ENCODE data around the gene NCKAP5. TPM values are rescaled to one million over a fixed set of nuclear protein-coding genes. Genes with fewer than 3 reads are reported as not detected.

NCKAP5 gene
- total RNA-seq, 1 donor from 2014 or later = 0.59 TPM

DNA sequence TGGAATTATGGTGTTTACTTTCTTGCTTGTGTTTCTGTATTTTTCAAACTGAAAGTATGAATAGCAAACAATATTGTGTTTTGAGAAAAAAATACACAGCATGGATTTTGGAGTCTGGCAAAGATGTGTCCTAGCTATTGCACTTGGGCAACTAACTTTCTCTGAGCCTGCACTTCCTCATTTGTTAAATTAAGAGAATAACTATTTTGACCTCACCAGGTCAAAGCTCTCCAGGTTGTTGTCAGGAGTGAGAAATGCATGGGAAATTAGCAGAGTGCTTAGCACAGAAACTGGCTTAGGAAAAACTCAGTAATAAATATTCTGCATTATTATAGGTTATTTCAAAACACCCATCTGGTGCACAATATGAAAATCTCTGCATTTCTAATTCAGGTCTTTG lies 926.4 kb downstream of the NCKAP5 start:
- no peak for DNase-seq (ENCODE audit: low read depth, low spot score)

DNA sequence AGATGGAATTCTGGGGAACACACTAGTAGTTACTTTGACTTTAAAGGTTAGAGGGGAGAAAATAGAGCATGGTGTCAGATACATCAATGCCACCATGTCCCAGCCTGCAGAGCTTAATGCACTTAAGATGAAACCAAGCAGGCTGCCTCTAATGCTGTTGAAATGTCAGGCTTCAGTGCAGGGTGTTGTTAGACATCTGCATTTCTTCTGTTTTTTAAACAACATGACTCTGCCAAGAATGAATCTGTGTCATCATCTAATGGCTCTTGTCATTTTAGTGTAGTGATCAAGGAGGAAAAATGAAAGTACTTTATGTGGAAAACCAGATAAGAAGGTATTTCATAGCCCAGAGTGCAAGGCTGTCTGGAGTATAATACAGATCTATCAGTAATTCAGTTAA lies 928.1 kb downstream of the NCKAP5 start:
- no peak for DNase-seq (ENCODE audit: low read depth, low spot score)

DNA sequence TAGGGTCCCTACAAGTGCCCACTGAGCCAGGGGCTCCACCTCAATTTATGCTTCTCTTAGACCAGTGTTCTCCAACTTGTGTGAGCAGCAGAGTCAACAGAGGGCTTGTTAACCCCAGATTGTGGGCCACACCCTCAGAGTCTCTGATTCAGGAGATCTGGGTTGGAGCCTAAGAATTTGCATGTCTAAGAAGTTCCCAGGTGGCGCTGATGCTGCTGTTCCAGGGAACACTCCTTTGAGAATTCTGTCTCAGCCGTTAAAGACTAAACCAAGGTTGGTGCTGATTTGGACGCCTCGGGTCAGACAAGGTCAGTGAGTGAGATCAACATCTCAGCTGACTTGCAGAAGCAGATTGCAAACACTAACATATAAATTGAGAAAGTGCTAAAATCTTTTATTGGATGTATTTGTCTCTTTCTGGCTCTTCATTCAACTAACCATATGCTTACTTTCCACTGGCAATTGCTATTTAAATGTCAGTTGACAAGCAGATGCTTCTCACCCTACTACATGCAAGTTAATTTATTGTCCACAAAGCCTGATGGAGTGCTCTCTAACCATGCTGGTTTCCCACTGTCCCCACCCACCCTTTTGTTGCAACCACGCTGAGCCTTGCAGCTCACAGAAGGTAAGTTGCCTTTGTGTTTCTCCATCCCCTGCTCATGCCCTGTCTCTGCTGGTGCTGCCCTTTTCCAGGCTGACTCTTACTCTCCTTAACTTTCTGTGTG lies 929.8 kb downstream of the NCKAP5 start:
- no peak for DNase-seq (ENCODE audit: low read depth, low spot score)

DNA sequence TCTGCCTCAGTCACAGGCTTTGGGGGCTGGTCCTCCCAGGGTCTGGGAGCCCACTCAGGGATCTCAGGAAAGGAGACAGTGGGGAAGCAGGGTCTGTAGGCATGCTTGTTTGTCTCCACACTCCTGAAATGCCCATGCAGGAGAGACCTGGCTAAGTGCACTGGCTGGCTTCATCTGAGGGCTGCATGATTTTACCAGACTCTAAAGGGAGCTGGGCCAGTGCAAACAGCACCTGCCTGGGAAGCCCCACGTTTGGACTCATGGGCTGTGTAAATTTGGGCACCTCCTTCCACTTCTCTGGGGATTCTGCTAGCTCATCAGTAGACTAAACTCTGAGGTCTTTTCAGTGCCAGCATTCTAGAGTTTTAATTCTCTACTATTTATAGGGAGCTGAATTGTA lies 931.9 kb downstream of the NCKAP5 start:
- DNase-seq (ENCODE audit: low read depth, low spot score) = no peak

DNA sequence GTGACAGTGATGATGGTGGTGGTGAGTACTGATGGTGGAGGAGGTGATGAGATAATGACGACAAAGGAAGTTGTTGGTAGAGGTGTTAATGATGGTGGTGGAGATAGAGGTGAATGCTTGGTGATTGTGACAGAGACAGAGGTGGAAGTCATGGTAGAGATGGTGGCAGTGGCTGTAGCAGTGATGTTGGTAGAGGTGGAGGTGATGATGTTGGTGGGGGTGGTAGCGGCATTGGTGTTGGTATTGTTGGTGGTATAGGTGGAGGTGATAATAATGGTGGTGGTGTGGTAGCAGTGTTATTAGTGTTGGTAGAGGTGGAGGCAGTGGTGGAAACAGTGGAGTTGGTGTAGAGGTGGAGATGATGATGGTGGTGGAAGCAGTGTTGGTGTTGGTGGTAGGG lies 934.6 kb downstream of the NCKAP5 start:
- no peak for DNase-seq (ENCODE audit: low read depth, low spot score)

DNA sequence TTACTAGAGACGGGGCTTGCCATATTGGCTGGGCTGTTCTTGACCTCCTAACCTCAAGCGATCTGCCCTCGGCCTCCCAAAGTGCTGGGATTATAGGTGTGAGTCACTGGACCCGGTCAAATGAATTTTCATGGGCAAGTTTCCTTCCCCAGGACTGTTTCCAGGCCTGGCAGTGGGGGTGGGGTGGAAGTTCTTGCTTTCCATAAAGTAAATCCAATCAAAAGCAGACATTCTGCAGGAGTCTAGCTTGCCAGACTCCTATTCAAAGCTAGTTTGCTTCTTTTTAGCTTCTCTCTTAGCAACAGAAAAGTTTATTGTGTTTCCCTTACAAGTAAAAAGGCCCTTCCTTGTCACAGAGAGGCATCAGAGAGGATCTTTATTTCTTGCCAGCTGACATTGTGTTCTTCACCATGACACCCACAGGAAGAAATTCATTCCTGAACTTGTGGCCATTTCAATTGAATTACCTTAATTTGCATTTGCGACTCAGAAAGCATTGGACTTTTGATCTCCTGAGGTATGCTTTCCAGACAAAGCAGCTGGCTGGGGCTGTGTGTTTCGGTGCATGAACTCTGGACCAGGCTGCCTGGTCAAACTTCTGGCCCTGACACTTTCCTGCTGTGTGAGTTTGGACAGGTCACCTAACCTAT lies 936.1 kb downstream of the NCKAP5 start:
- no peak for DNase-seq (ENCODE audit: low read depth, low spot score)

DNA sequence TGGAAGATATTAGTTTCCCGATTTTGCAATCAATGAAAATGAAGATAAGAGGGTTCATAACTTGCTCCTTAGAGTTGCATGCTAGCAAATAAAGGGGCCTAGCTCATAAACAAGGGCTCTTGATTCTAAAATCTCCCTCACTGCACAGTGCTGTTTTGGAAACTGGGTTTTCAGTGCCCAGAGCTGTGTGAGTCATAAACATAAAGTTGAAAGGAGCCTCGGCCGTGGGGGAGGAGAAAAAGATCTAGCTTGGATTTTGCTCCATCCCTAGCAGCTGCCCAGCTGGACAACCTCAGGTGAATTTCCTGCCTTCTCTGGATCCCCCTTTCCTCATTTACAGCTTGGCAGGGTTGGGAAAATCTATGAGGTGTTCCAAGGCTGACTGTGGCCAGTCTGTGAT lies 940.7 kb downstream of the NCKAP5 start:
- no peak for DNase-seq (ENCODE audit: low read depth, low spot score)

DNA sequence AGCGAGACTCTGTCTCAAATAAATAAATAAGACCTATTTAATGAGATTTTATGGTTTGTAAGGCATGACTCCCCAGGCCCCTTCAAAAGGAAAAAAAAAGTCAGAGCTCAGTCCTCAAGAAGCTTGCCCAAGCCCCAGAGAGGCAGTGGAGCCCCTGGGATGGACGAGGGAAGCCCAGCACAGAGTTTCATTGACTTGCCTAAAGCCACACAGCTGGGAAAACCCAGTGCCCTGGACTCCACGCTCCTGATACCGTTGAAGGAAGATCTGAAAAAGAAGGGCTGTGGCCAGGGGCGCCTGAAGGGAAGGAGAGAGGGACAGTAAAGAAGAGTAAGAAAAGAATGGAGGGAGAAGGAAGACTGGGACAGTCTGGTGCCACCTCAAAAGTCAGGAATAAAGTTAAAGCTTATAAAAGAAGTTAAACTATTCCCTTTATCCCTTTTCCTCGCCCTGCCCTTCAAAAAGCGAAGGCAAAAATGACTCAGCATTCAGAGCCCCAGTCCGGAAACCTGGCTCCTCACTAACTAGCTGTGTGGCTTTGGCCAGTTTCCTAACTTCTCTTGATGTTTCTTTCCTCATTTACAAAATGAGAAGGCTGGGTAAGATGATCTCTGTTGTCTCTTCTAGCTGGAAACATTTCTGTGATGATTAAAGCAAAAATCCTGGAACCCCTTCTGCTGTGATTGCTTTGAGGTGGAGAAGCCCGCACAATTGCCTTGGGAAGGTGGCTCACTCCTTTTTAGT lies 945.0 kb downstream of the NCKAP5 start:
- no peak for DNase-seq (ENCODE audit: low read depth, low spot score)

Measured in pulmonary artery endothelial cell (primary cell).